Liver (tissue), 3 donors: ENCODE results near the gene MTIF2.

Experiments used
- EGR1 ChIP-seq, 2 donors: IDR thresholded peaks; 2 replicates each; pipeline ENCODE4 v1.6.1; 2016 to 2018; ENCODE audit warnings: antibody characterized with exemption in 2 of 2, low read depth in 2 of 2
- FOXA1 ChIP-seq: IDR thresholded peaks from 2 replicates; pipeline ENCODE4 v1.6.1; 2016; ENCODE audit warnings: antibody characterized with exemption
- NR2F2 ChIP-seq: IDR thresholded peaks from 2 replicates; pipeline ENCODE4 v1.6.1; 2016; ENCODE audit warnings: antibody characterized with exemption
- RAD21 ChIP-seq, 2 donors: IDR thresholded peaks; 2 replicates each; pipeline ENCODE4 v1.6.1; 2016; ENCODE audit warnings: antibody characterized with exemption in 2 of 2, mild to moderate bottlenecking in 2 of 2
- TF ChIP-seq, protein P1 (sequence below): fragments of 150-350 bp; IDR thresholded peaks from 2 replicates; pipeline ENCODE4 v1.5.1; 2017; ENCODE audit warnings: improper control_type of control experiment, low read depth, low read length; ENCODE audit not compliant: missing input control
- TF ChIP-seq, protein P2 (sequence below): IDR thresholded peaks from 2 replicates; pipeline ENCODE4 v1.6.1; 2016; ENCODE audit warnings: antibody characterized with exemption, mild to moderate bottlenecking
- donor health status: healthy.
- donor health status: healthy.

DNA sequence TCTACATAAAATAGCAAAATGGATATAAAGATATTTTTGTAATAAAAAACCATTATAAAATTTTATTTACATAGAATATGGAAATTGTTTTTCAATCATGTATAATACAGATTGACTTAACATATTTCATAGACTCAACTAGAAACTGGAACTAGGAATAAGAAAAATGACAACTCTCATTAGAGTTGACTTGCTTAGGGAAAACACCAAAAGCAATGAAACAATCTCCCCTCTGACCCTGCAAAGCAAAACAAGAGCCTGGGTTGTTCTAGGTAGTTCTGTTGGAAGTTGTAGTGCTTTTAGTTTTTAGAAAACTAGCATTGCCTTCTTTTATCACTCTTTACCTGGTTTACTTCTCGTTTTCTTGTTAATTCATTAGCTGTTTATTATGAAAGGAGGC, 32.2 kb upstream of the MTIF2 start:
- TF ChIP-seq, protein P1, sequence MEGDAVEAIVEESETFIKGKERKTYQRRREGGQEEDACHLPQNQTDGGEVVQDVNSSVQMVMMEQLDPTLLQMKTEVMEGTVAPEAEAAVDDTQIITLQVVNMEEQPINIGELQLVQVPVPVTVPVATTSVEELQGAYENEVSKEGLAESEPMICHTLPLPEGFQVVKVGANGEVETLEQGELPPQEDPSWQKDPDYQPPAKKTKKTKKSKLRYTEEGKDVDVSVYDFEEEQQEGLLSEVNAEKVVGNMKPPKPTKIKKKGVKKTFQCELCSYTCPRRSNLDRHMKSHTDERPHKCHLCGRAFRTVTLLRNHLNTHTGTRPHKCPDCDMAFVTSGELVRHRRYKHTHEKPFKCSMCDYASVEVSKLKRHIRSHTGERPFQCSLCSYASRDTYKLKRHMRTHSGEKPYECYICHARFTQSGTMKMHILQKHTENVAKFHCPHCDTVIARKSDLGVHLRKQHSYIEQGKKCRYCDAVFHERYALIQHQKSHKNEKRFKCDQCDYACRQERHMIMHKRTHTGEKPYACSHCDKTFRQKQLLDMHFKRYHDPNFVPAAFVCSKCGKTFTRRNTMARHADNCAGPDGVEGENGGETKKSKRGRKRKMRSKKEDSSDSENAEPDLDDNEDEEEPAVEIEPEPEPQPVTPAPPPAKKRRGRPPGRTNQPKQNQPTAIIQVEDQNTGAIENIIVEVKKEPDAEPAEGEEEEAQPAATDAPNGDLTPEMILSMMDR = no peak
- TF ChIP-seq RAD21 (IDR thresholded peaks at IDR 0.05) = no peak
- TF ChIP-seq, protein P2, sequence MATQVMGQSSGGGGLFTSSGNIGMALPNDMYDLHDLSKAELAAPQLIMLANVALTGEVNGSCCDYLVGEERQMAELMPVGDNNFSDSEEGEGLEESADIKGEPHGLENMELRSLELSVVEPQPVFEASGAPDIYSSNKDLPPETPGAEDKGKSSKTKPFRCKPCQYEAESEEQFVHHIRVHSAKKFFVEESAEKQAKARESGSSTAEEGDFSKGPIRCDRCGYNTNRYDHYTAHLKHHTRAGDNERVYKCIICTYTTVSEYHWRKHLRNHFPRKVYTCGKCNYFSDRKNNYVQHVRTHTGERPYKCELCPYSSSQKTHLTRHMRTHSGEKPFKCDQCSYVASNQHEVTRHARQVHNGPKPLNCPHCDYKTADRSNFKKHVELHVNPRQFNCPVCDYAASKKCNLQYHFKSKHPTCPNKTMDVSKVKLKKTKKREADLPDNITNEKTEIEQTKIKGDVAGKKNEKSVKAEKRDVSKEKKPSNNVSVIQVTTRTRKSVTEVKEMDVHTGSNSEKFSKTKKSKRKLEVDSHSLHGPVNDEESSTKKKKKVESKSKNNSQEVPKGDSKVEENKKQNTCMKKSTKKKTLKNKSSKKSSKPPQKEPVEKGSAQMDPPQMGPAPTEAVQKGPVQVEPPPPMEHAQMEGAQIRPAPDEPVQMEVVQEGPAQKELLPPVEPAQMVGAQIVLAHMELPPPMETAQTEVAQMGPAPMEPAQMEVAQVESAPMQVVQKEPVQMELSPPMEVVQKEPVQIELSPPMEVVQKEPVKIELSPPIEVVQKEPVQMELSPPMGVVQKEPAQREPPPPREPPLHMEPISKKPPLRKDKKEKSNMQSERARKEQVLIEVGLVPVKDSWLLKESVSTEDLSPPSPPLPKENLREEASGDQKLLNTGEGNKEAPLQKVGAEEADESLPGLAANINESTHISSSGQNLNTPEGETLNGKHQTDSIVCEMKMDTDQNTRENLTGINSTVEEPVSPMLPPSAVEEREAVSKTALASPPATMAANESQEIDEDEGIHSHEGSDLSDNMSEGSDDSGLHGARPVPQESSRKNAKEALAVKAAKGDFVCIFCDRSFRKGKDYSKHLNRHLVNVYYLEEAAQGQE = no peak
- no peak for TF ChIP-seq EGR1 (IDR thresholded peaks at IDR 0.05; ENCODE audit: low read depth in 2 of 2)
- no peak for TF ChIP-seq NR2F2
- TF ChIP-seq FOXA1 = no peak
